Stimulated activated CD4-positive, alpha-beta T cell treated with anti-CD3 and anti-CD28 coated beads, Interleukin-1b, Interleukin-23, amount 100 ng/mL, for 24 hours (primary cell): ENCODE measurements around the gene ANKRD9.

Source experiments
- DNase-seq, 4 experiments: peaks; one replicate each; pipeline ENCODE4 v3.0.0-alpha.2; 2020; ENCODE audit warnings: low read depth in 4 of 4, low spot score in 1 of 4

ANKRD9 gene

GRCh38 chr14:102513899-102514772, 4.6 kb upstream of the ANKRD9 start:
- no peak for DNase-seq

- no peak for DNase-seq
Observed at GRCh38 chr14:102512793-102513300, 3.3 kb upstream of the ANKRD9 start.

GRCh38 chr14:102511538-102511937, 2.0 kb upstream of the ANKRD9 start:
- no peak for DNase-seq

- DNase-seq, result no peak
Observed at GRCh38 chr14:102510616-102511520, 1.3 kb upstream of the ANKRD9 start.

GRCh38 chr14:102508774-102509745, 516 bp downstream of the ANKRD9 start:
- no peak for DNase-seq

GRCh38 chr14:102508410-102508773, 1.2 kb downstream of the ANKRD9 start:
- DNase-seq, result no peak

- no peak for DNase-seq
Observed at GRCh38 chr14:102507857-102508312, 1.7 kb downstream of the ANKRD9 start.

GRCh38 chr14:102507081-102507856, 2.3 kb downstream of the ANKRD9 start:
- no peak for DNase-seq

- no peak for DNase-seq
Observed at GRCh38 chr14:102506626-102506925, 3.0 kb downstream of the ANKRD9 start.

GRCh38 chr14:102505775-102506625, 3.6 kb downstream of the ANKRD9 start:
- no peak for DNase-seq

GRCh38 chr14:102505000-102505619, 4.5 kb downstream of the ANKRD9 start:
- DNase-seq, result no peak

- DNase-seq, result no peak
Observed at GRCh38 chr14:102504328-102504999, 5.1 kb downstream of the ANKRD9 start.

GRCh38 chr14:102503641-102504327, 5.8 kb downstream of the ANKRD9 start:
- DNase-seq, result no peak

GRCh38 chr14:102502571-102502970, 7.0 kb downstream of the ANKRD9 start:
- no peak for DNase-seq

GRCh38 chr14:102501751-102502315, 7.7 kb downstream of the ANKRD9 start:
- DNase-seq, result no peak

- DNase-seq, result no peak
Observed at GRCh38 chr14:102500713-102501112, 8.9 kb downstream of the ANKRD9 start.

- no peak for DNase-seq
Observed at GRCh38 chr14:102500158-102500662, 9.4 kb downstream of the ANKRD9 start.
